ENCODE data around the gene BLVRB. TPM values are rescaled to one million over a fixed set of nuclear protein-coding genes. Genes with fewer than 3 reads are reported as not detected.

The BLVRB gene
- total and polyA plus RNA-seq, 9 of the 15 experiments (the other 6 are each of a cell fraction or from before 2014, with no cell fraction given): 81.1 to 749 (median 331) TPM

DNA sequence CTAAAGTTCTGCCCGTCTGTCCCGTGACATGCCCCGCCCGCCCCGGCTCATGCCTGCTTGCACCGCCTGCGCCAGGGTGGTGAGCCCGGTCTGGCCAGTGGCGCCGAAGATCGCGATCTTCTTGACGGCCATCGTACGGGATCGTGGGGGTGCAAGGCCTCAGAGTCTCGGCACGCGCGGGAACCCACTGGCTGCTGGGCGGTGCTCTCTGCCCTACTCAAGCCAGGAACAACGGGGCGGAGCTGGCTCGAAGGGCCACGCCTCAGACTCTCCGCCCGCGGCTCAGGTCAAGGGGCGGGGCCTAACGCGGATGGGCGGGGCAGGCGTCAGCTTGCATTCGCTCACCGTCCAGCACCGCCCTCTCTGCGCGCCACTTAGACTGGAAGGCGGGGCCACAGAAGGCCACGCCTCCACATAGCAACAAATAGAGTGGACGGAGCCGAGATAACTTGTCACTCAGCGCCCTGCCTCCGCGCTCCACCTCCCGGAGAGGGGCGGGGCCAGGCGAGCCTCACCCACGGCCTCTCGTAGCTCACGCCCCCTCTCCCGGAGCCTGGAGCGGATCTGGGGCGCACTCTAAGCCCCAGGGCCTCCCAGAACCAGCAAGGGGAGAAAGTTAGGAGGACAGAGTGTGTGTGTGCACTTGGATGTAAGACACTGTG, at the start of gene BLVRB (continued):
- TF ChIP-seq, protein P1, sequence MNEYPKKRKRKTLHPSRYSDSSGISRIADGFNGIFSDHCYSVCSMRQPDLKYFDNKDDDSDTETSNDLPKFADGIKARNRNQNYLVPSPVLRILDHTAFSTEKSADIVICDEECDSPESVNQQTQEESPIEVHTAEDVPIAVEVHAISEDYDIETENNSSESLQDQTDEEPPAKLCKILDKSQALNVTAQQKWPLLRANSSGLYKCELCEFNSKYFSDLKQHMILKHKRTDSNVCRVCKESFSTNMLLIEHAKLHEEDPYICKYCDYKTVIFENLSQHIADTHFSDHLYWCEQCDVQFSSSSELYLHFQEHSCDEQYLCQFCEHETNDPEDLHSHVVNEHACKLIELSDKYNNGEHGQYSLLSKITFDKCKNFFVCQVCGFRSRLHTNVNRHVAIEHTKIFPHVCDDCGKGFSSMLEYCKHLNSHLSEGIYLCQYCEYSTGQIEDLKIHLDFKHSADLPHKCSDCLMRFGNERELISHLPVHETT (CRISPR knock-in tag; conservative IDR thresholded peaks at IDR 0.05 in 1 of 2, IDR thresholded peaks at IDR 0.05 in 1 of 2): no peak
- no peak for TF ChIP-seq KAT8 (IDR thresholded peaks at IDR 0.05; ENCODE audit: low read depth)
- no peak for TF ChIP-seq FOXK1 (CRISPR knock-in tag; IDR thresholded peaks at IDR 0.05; ENCODE audit: borderline replicate concordance)
- no peak; the same call in 1 of the 2 replicates for TF ChIP-seq PHF21A (IDR thresholded peaks at IDR 0.05; ENCODE audit: borderline replicate concordance, low read depth)
- TF ChIP-seq TSC22D4 (tag; IDR thresholded peaks at IDR 0.05): no peak
- TF ChIP-seq GATAD2A (IDR thresholded peaks at IDR 0.05): peak; percentile 79; the same call in 1 of the 2 replicates
- no peak for TF ChIP-seq NBN (IDR thresholded peaks at IDR 0.05; ENCODE audit: low read depth)
- no peak for TF ChIP-seq GABPB2 (CRISPR knock-in tag; conservative IDR thresholded peaks at IDR 0.05)
- no peak for TF ChIP-seq XRCC4 (IDR thresholded peaks at IDR 0.05; ENCODE audit: extremely low read depth, insufficient read depth, insufficient read length)
- TF ChIP-seq MAFF (IDR thresholded peaks at IDR 0.05; ENCODE audit: low read length): no peak
- no peak for TF ChIP-seq KLF1 (tag; IDR thresholded peaks at IDR 0.05)
- TF ChIP-seq TFAM (CRISPR knock-in tag; conservative IDR thresholded peaks at IDR 0.05): no peak
- TF ChIP-seq, protein P2, sequence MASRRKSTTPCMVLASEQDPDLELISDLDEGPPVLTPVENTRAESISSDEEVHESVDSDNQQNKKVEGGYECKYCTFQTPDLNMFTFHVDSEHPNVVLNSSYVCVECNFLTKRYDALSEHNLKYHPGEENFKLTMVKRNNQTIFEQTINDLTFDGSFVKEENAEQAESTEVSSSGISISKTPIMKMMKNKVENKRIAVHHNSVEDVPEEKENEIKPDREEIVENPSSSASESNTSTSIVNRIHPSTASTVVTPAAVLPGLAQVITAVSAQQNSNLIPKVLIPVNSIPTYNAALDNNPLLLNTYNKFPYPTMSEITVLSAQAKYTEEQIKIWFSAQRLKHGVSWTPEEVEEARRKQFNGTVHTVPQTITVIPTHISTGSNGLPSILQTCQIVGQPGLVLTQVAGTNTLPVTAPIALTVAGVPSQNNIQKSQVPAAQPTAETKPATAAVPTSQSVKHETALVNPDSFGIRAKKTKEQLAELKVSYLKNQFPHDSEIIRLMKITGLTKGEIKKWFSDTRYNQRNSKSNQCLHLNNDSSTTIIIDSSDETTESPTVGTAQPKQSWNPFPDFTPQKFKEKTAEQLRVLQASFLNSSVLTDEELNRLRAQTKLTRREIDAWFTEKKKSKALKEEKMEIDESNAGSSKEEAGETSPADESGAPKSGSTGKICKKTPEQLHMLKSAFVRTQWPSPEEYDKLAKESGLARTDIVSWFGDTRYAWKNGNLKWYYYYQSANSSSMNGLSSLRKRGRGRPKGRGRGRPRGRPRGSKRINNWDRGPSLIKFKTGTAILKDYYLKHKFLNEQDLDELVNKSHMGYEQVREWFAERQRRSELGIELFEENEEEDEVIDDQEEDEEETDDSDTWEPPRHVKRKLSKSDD (conservative IDR thresholded peaks at IDR 0.05; ENCODE audit: low read length): no peak
- peak; percentile 39 for TF ChIP-seq CXXC5 (CRISPR knock-in tag; IDR thresholded peaks at IDR 0.05)
- 0 out of 2 replicates have a peak, but pooled peaks have one; percentile 18 for TF ChIP-seq ZNF175 (CRISPR knock-in tag; IDR thresholded peaks at IDR 0.05; ENCODE audit: low read depth)
- TF ChIP-seq, protein P3, sequence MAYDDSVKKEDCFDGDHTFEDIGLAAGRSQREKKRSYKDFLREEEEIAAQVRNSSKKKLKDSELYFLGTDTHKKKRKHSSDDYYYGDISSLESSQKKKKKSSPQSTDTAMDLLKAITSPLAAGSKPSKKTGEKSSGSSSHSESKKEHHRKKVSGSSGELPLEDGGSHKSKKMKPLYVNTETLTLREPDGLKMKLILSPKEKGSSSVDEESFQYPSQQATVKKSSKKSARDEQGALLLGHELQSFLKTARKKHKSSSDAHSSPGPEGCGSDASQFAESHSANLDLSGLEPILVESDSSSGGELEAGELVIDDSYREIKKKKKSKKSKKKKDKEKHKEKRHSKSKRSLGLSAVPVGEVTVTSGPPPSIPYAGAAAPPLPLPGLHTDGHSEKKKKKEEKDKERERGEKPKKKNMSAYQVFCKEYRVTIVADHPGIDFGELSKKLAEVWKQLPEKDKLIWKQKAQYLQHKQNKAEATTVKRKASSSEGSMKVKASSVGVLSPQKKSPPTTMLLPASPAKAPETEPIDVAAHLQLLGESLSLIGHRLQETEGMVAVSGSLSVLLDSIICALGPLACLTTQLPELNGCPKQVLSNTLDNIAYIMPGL (CRISPR knock-in tag; IDR thresholded peaks at IDR 0.05): no peak
- no peak for TF ChIP-seq ILF3 (IDR thresholded peaks at IDR 0.05; ENCODE audit: borderline replicate concordance)
- TF ChIP-seq ATF1 (CRISPR knock-in tag; IDR thresholded peaks at IDR 0.05): no peak
- TF ChIP-seq ATF1 (tag; IDR thresholded peaks at IDR 0.05): peak; percentile 59; the same call in 1 of the 2 replicates

All from K562 (cell line).